Parathyroid adenoma (tissue), 2 donors: ENCODE data around the gene PINK1.

Experiments used
- H2AFZ ChIP-seq: fragments of 300-600 bp; sonication (generic); one replicate; pipeline ENCODE4 v1.7.0; 2017; ENCODE audit warnings: antibody characterized with exemption, mild to moderate bottlenecking
- H3K27ac ChIP-seq: fragments of 300-600 bp; sonication (generic); one replicate; pipeline ENCODE4 v1.7.0; 2017
- H3K27me3 ChIP-seq: fragments of 300-600 bp; sonication (generic); one replicate; pipeline ENCODE4 v1.7.0; 2017; ENCODE audit warnings: low read length; ENCODE audit not compliant: control insufficient read depth, insufficient read depth
- H3K36me3 ChIP-seq: fragments of 300-600 bp; sonication (generic); one replicate; pipeline ENCODE4 v1.7.0; 2017; ENCODE audit warnings: low read length; ENCODE audit not compliant: control insufficient read depth, insufficient read depth
- H3K4me1 ChIP-seq: fragments of 300-600 bp; sonication (generic); one replicate; pipeline ENCODE4 v1.7.0; 2017; ENCODE audit warnings: control low read depth
- H3K4me2 ChIP-seq: fragments of 300-600 bp; sonication (generic); one replicate; pipeline ENCODE4 v1.7.0; 2017; ENCODE audit warnings: low read length
- H3K4me3 ChIP-seq: fragments of 300-600 bp; sonication (generic); one replicate; pipeline ENCODE4 v1.7.0; 2017; ENCODE audit warnings: low read depth, low read length
- H3K79me2 ChIP-seq: fragments of 300-600 bp; sonication (generic); one replicate; pipeline ENCODE4 v1.7.0; 2017; ENCODE audit warnings: control low read depth
- H3K9ac ChIP-seq: fragments of 300-600 bp; sonication (generic); one replicate; pipeline ENCODE4 v1.7.0; 2017; ENCODE audit warnings: mild to moderate bottlenecking
- H3K9me3 ChIP-seq: fragments of 300-600 bp; sonication (generic); one replicate; pipeline ENCODE4 v1.7.0; 2017; ENCODE audit warnings: low read length; ENCODE audit not compliant: control insufficient read depth
- TF ChIP-seq, protein P1 (sequence below): fragments of 300-600 bp; sonication (generic); IDR thresholded peaks from one replicate; pipeline ENCODE4 v1.7.0; 2017; ENCODE audit warnings: antibody characterized with exemption, mild to moderate bottlenecking
- donor health status: primary hyperparathyroidism.

PINK1 gene

GRCh38 chr1:20686883-20687725, 53.8 kb downstream of the PINK1 start:
- Histone ChIP-seq H3K36me3 (no peaks in the 10 kb centered on the region), H2AFZ (no peak overlapping the region), H3K9me3 (no peaks in the 10 kb centered on the region), H3K4me2 (no peak overlapping the region), H3K9ac (no peak overlapping the region), H3K27me3 (no peaks in the 10 kb centered on the region), H3K79me2 (no peaks in the 10 kb centered on the region), H3K4me3 (no peak overlapping the region), H3K27ac (no peak overlapping the region), H3K4me1 (no peaks in the 10 kb centered on the region)
- TF ChIP-seq, protein P1, sequence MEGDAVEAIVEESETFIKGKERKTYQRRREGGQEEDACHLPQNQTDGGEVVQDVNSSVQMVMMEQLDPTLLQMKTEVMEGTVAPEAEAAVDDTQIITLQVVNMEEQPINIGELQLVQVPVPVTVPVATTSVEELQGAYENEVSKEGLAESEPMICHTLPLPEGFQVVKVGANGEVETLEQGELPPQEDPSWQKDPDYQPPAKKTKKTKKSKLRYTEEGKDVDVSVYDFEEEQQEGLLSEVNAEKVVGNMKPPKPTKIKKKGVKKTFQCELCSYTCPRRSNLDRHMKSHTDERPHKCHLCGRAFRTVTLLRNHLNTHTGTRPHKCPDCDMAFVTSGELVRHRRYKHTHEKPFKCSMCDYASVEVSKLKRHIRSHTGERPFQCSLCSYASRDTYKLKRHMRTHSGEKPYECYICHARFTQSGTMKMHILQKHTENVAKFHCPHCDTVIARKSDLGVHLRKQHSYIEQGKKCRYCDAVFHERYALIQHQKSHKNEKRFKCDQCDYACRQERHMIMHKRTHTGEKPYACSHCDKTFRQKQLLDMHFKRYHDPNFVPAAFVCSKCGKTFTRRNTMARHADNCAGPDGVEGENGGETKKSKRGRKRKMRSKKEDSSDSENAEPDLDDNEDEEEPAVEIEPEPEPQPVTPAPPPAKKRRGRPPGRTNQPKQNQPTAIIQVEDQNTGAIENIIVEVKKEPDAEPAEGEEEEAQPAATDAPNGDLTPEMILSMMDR = no peak

DNA sequence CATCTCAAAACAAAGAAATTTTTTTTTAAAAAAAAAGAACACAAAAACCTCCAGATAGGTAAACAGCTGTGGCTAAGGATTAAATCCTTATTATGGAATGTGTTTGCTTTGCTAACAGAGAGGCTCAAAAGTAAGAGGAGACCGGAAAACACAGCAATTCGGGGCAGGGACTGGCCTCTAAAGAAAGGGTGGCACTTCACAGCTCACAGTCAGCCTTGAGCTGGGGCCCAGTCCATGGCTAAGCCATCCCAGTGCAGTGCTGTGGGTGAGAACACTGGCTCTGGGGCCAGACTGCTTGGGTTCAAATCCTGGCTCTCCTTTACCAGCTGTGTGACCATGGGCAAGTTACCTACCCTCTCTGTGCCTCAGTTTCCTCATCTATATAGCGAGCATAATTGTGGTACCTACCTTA, 56.4 kb downstream of the PINK1 start:
- H3K27ac ChIP-seq = no peak overlapping the region
- no peaks in the 10 kb centered on the region for H3K9me3 ChIP-seq
- H3K36me3 ChIP-seq = no peaks in the 10 kb centered on the region
- no peak overlapping the region for H3K9ac ChIP-seq
- no peak overlapping the region for H3K4me3 ChIP-seq
- no peaks in the 10 kb centered on the region for H3K79me2 ChIP-seq
- H2AFZ ChIP-seq = no peak overlapping the region
- H3K4me1 ChIP-seq = no peaks in the 10 kb centered on the region
- H3K27me3 ChIP-seq = no peaks in the 10 kb centered on the region
- H3K4me2 ChIP-seq = no peak overlapping the region
- TF ChIP-seq, protein P1 = no peak

DNA sequence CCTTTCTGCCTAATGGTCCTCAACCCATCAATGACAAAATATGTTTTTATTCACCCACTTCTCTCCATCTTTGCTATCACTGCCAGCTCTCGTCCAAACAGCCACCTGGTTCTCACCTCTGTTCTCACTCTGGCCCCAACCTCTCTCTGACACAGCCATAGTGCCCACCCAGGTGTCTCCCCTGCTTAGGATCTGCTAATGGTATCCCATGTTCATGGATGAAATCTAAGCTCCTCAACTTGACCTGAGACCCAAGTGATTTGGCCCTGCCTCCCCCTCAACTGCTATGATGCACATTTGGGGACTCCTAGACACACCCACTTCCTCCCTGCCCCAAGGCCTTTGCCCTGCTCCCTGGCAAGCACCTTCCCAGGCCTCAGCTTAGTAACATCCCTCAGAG, 58.6 kb downstream of the PINK1 start:
- no peak overlapping the region for H2AFZ ChIP-seq
- H3K27me3 ChIP-seq = no peaks in the 10 kb centered on the region
- no peak overlapping the region for H3K4me2 ChIP-seq
- H3K4me3 ChIP-seq = no peak overlapping the region
- no peaks in the 10 kb centered on the region for H3K9me3 ChIP-seq
- TF ChIP-seq, protein P1 = no peak
- no peak overlapping the region for H3K9ac ChIP-seq
- no peaks in the 10 kb centered on the region for H3K36me3 ChIP-seq
- H3K4me1 ChIP-seq = no peaks in the 10 kb centered on the region
- H3K79me2 ChIP-seq = no peaks in the 10 kb centered on the region
- H3K27ac ChIP-seq = no peak overlapping the region

- Histone ChIP-seq H3K4me3 (no peak overlapping the region), H3K4me2 (no peak overlapping the region), H3K27me3 (no peaks in the 10 kb centered on the region), H3K36me3 (no peaks in the 10 kb centered on the region), H3K4me1 (no peaks in the 10 kb centered on the region), H3K27ac (no peak overlapping the region), H2AFZ (no peak overlapping the region), H3K9ac (no peak overlapping the region), H3K9me3 (no peaks in the 10 kb centered on the region), H3K79me2 (no peaks in the 10 kb centered on the region)
- TF ChIP-seq, protein P1 = no peak
Observed at GRCh38 chr1:20693623-20694022, 60.4 kb downstream of the PINK1 start.

GRCh38 chr1:20695515-20695914, 62.3 kb downstream of the PINK1 start:
- TF ChIP-seq, protein P1 = no peak
- Histone ChIP-seq H3K79me2 (no peaks in the 10 kb centered on the region), H2AFZ (no peak overlapping the region), H3K4me1 (no peaks in the 10 kb centered on the region), H3K9me3 (no peaks in the 10 kb centered on the region), H3K36me3 (no peaks in the 10 kb centered on the region), H3K27me3 (no peaks in the 10 kb centered on the region), H3K4me3 (no peak overlapping the region), H3K4me2 (no peak overlapping the region), H3K27ac (no peak overlapping the region), H3K9ac (no peak overlapping the region)
